H9 (cell line): ENCODE results near the gene PTPRN2. TPM values are rescaled to one million over a fixed set of nuclear protein-coding genes. Genes with fewer than 3 reads are reported as not detected.

ENCODE experiments used
- DNase-seq: peaks from one replicate; pipeline ENCODE4 v3.0.0-alpha.2; 2017
- H2AFZ ChIP-seq: one replicate; pipeline ENCODE4 v1.6.1; 2013; ENCODE audit warnings: mild to moderate bottlenecking, low read length, control low read depth, moderate library complexity
- H2AK5ac ChIP-seq: 2 replicates; pipeline ENCODE4 v1.6.1; 2013; ENCODE audit warnings: low read length, control low read depth, mixed read lengths; ENCODE audit not compliant: insufficient read length
- H2BK120ac ChIP-seq: one replicate; pipeline ENCODE4 v1.6.1; 2013; ENCODE audit warnings: low read depth, mild to moderate bottlenecking, low read length, control low read depth, inconsistent platforms; ENCODE audit not compliant: poor library complexity, severe bottlenecking
- H2BK12ac ChIP-seq: 2 replicates; pipeline ENCODE4 v1.6.1; 2013; ENCODE audit warnings: low read length, control low read depth, mixed read lengths, low read depth; ENCODE audit not compliant: insufficient read length
- H2BK15ac ChIP-seq: 2 replicates; pipeline ENCODE4 v1.6.1; 2013; ENCODE audit warnings: low read depth, low read length, control low read depth
- H2BK20ac ChIP-seq: one replicate; pipeline ENCODE4 v1.6.1; 2013; ENCODE audit warnings: low read depth, mild to moderate bottlenecking, low read length, control low read depth, inconsistent platforms; ENCODE audit not compliant: poor library complexity, severe bottlenecking
- H2BK5ac ChIP-seq: 2 replicates; pipeline ENCODE4 v1.6.1; 2013; ENCODE audit warnings: low read length, control low read depth, mixed read lengths; ENCODE audit not compliant: insufficient read length
- H3K14ac ChIP-seq: 2 replicates; pipeline ENCODE4 v1.6.1; 2013; ENCODE audit warnings: low read length, control low read depth; ENCODE audit not compliant: insufficient read depth
- H3K18ac ChIP-seq: 2 replicates; pipeline ENCODE4 v1.6.1; 2013; ENCODE audit warnings: low read depth, mild to moderate bottlenecking, mixed read lengths, low read length, control low read depth; ENCODE audit not compliant: insufficient read length
- H3K23ac ChIP-seq: 2 replicates; pipeline ENCODE4 v1.6.1; 2013; ENCODE audit warnings: low read length, control low read depth, mixed read lengths, low read depth; ENCODE audit not compliant: insufficient read length
- H3K23me2 ChIP-seq: 2 replicates; pipeline ENCODE4 v1.6.1; 2013; ENCODE audit warnings: low read depth, mild to moderate bottlenecking, mixed read lengths, low read length, control low read depth; ENCODE audit not compliant: insufficient read length, poor library complexity, severe bottlenecking
- H3K27ac ChIP-seq: 2 replicates; pipeline ENCODE4 v1.5.1; 2013; ENCODE audit warnings: low read length, control low read depth, mixed read lengths, low read depth; ENCODE audit not compliant: insufficient read length
- H3K27me3 ChIP-seq: 2 replicates; pipeline ENCODE4 v1.6.1; 2013; ENCODE audit warnings: low read length, control low read depth, inconsistent platforms; ENCODE audit not compliant: insufficient read depth
- H3K4ac ChIP-seq: 2 replicates; pipeline ENCODE4 v1.6.1; 2013; ENCODE audit warnings: low read depth, mild to moderate bottlenecking, control low read depth, inconsistent platforms, low read length, moderate library complexity
- H3K4me1 ChIP-seq: 2 replicates; pipeline ENCODE4 v1.6.1; 2013; ENCODE audit warnings: low read length, control low read depth, inconsistent platforms; ENCODE audit not compliant: insufficient read depth
- H3K4me2 ChIP-seq: 2 replicates; pipeline ENCODE4 v1.6.1; 2013; ENCODE audit warnings: low read length, control low read depth, mixed read lengths; ENCODE audit not compliant: insufficient read length, insufficient read depth
- H3K56ac ChIP-seq: 2 replicates; pipeline ENCODE4 v1.6.1; 2013; ENCODE audit warnings: low read depth, mild to moderate bottlenecking, mixed read lengths, low read length, control low read depth; ENCODE audit not compliant: insufficient read length
- H3K79me1 ChIP-seq: 2 replicates; pipeline ENCODE4 v1.6.1; 2013; ENCODE audit warnings: low read depth, mild to moderate bottlenecking, moderate library complexity, low read length, control low read depth, inconsistent platforms; ENCODE audit not compliant: insufficient read depth, poor library complexity, severe bottlenecking
- H3K79me2 ChIP-seq: 2 replicates; pipeline ENCODE4 v1.6.1; 2013; ENCODE audit warnings: low read length, control low read depth, inconsistent platforms; ENCODE audit not compliant: insufficient read depth
- H3K9ac ChIP-seq: 2 replicates; pipeline ENCODE4 v1.6.1; 2013; ENCODE audit warnings: low read length, control low read depth, mixed read lengths; ENCODE audit not compliant: insufficient read length; ENCODE audit errors: extremely low read depth
- H3K9me3 ChIP-seq: one replicate; pipeline ENCODE4 v1.6.1; 2013; ENCODE audit warnings: low read depth, low read length, inconsistent platforms; ENCODE audit not compliant: control insufficient read depth
- H3T11ph ChIP-seq: one replicate; pipeline ENCODE4 v1.6.1; 2013; ENCODE audit warnings: mild to moderate bottlenecking, low read length, control low read depth, inconsistent platforms
- H4K20me1 ChIP-seq: one replicate; pipeline ENCODE4 v1.6.1; 2013; ENCODE audit not compliant: control insufficient read depth, insufficient read length, insufficient read depth
- H4K5ac ChIP-seq: 2 replicates; pipeline ENCODE4 v1.6.1; 2013; ENCODE audit warnings: low read depth, mild to moderate bottlenecking, mixed read lengths, low read length, control low read depth; ENCODE audit not compliant: insufficient read length
- H4K8ac ChIP-seq: replicated peaks from 2 replicates; pipeline ENCODE4 v1.6.1; 2013; ENCODE audit warnings: low read length, control low read depth, mixed read lengths, low read depth; ENCODE audit not compliant: insufficient read length
- H4K91ac ChIP-seq: 2 replicates; pipeline ENCODE4 v1.6.1; 2013; ENCODE audit warnings: low read depth, mild to moderate bottlenecking, moderate library complexity, mixed read lengths, low read length, control low read depth; ENCODE audit not compliant: insufficient read length
- H3K27ac Mint-ChIP-seq, 3 experiments: 2 replicates in 2 of 3; 3 replicates in 1 of 3; pipeline ENCODE4 v1.8.0; 2020 to 2021; ENCODE audit warnings: mixed read lengths in 3 of 3, mild to moderate bottlenecking in 1 of 3, moderate library complexity in 1 of 3
- H3K27me3 Mint-ChIP-seq: 2 replicates; pipeline ENCODE4 v1.8.0; 2021; ENCODE audit warnings: low read depth, mild to moderate bottlenecking, moderate library complexity, mixed read lengths
- H3K36me3 Mint-ChIP-seq, 3 experiments: 2 replicates in 2 of 3; 3 replicates in 1 of 3; pipeline ENCODE4 v1.8.0; 2020 to 2021; ENCODE audit warnings: low read depth in 3 of 3, mixed read lengths in 3 of 3; ENCODE audit not compliant: insufficient read depth in 1 of 3
- H3K4me1 Mint-ChIP-seq, 2 experiments: 2 replicates each; pipeline ENCODE4 v1.8.0; 2020; ENCODE audit warnings: mixed read lengths in 2 of 2
- H3K4me3 Mint-ChIP-seq, 2 experiments: 2 replicates in 1 of 2; 3 replicates in 1 of 2; pipeline ENCODE4 v1.8.0; 2020 to 2021; ENCODE audit warnings: mild to moderate bottlenecking in 2 of 2, mixed read lengths in 2 of 2, moderate library complexity in 1 of 2
- H3K9me3 Mint-ChIP-seq, 2 experiments: 2 replicates in 1 of 2; 3 replicates in 1 of 2; pipeline ENCODE4 v1.8.0; 2020; ENCODE audit warnings: mild to moderate bottlenecking in 2 of 2, mixed read lengths in 2 of 2, moderate library complexity in 1 of 2
- WGBS: extraction: QIAGEN DNeasy Blood & Tissue Kit; methylation state at CpG from one replicate; pipeline ENCODE4 v1.1.7; 2013; ENCODE audit warnings: missing lambda C conversion rate, low lambda C conversion rate, mixed read lengths; ENCODE audit not compliant: insufficient read length; ENCODE audit errors: extremely low coverage; 5-methylcytosine and 5-hydroxymethylcytosine counted together
- total RNA-seq: library from RNA; stranded (reverse); gene quantifications from 2 replicates; pipeline ENCODE4 v1.2.1, GENCODE V29; 2021
- TF ChIP-seq, protein P1 (sequence below): fragments of 200-600 bp; sonication (generic); conservative IDR thresholded peaks from 3 replicates; pipeline ENCODE4 v1.8.0; 2021; ENCODE audit warnings: antibody characterized with exemption, mild to moderate bottlenecking

The PTPRN2 gene
- total RNA-seq, 1 experiment from 2014 or later = 5.2 TPM

DNA sequence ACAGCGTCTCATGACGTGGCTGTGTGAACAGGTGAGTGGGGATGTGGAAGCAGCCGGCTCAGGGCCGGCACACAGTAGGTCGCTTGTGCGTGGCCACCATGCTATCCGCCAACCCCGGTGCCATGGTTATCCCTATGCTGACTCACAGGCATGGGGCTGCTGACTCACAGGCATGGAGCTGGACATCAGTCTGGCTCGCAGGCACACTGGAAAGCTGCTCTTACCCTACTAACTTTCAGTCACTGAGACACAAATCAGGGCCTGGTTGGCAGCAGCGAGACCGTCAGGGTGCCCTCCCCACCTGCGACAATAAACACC lies 341.9 kb downstream of the PTPRN2 start:
- Histone ChIP-seq H4K20me1 (no peaks in the 10 kb centered on the region), H3K79me2 (no peaks in the 10 kb centered on the region), H3T11ph (no peak overlapping the region), H3K4ac (no peak overlapping the region), H3K9me3 (no peaks in the 10 kb centered on the region), H2BK5ac (no peak overlapping the region), H3K4me2 (no peak overlapping the region), H2BK20ac (no peak overlapping the region), H3K4me1 (no peaks in the 10 kb centered on the region), H4K91ac (no peak overlapping the region), H3K18ac (no peak overlapping the region), H2AFZ (no peak overlapping the region), H4K8ac (no peak overlapping the region), H3K14ac (no peak overlapping the region), H2BK12ac (no peak overlapping the region), H2BK120ac (no peak overlapping the region), H3K79me1 (no peaks in the 10 kb centered on the region), H3K56ac (no peak overlapping the region), H3K9ac (no peak overlapping the region), H3K27me3 (no peaks in the 10 kb centered on the region), H3K27ac (no peak overlapping the region), H3K23me2 (no peaks in the 10 kb centered on the region), H3K23ac (no peak overlapping the region), H2AK5ac (no peak overlapping the region), H2BK15ac (no peak overlapping the region), H4K5ac (no peak overlapping the region)
- no peaks in the 10 kb centered on the region; a peak in 1 of 5 replicates for H3K9me3 Mint-ChIP-seq
- DNase-seq = peak; percentile 13
- peaks cover 0 to 2% (median 0%) of the 10 kb centered on the region in 3 experiments; a peak in 2 of 7 replicates for H3K36me3 Mint-ChIP-seq
- no peak overlapping the region for H3K4me3 Mint-ChIP-seq
- TF ChIP-seq, protein P1, sequence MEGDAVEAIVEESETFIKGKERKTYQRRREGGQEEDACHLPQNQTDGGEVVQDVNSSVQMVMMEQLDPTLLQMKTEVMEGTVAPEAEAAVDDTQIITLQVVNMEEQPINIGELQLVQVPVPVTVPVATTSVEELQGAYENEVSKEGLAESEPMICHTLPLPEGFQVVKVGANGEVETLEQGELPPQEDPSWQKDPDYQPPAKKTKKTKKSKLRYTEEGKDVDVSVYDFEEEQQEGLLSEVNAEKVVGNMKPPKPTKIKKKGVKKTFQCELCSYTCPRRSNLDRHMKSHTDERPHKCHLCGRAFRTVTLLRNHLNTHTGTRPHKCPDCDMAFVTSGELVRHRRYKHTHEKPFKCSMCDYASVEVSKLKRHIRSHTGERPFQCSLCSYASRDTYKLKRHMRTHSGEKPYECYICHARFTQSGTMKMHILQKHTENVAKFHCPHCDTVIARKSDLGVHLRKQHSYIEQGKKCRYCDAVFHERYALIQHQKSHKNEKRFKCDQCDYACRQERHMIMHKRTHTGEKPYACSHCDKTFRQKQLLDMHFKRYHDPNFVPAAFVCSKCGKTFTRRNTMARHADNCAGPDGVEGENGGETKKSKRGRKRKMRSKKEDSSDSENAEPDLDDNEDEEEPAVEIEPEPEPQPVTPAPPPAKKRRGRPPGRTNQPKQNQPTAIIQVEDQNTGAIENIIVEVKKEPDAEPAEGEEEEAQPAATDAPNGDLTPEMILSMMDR = no peak
- WGBS = no CpG with 5 or more reads among the region's 12 CpGs
- no peaks in the 10 kb centered on the region for H3K27me3 Mint-ChIP-seq
- H3K4me1 Mint-ChIP-seq = peaks cover 0 to 3% of the 10 kb centered on the region in 2 experiments; a peak in 1 of 4 replicates
- no peak overlapping the region for H3K27ac Mint-ChIP-seq
